ES-I3 (cell line): ENCODE data around the gene VSIG10.

Experiments
- H3K36me3 ChIP-seq: 2 replicates; pipeline ENCODE4 v1.6.1; 2013; ENCODE audit warnings: mild to moderate bottlenecking, low read length, control low read depth, moderate library complexity; ENCODE audit not compliant: insufficient read depth
- H3K4me1 ChIP-seq: 2 replicates; pipeline ENCODE4 v1.6.1; 2013; ENCODE audit warnings: mild to moderate bottlenecking, control low read depth, low read length; ENCODE audit not compliant: insufficient read depth
- H3K9ac ChIP-seq: 2 replicates; pipeline ENCODE4 v1.6.1; 2013; ENCODE audit warnings: low read depth, mild to moderate bottlenecking, low read length, moderate library complexity
- H3K9me3 ChIP-seq: 2 replicates; pipeline ENCODE4 v1.6.1; 2013; ENCODE audit warnings: mild to moderate bottlenecking, low read length, moderate library complexity; ENCODE audit not compliant: control insufficient read depth, insufficient read depth

VSIG10 gene

GRCh38 chr12:118060301-118061010 is 43.4 kb downstream of the VSIG10 start:
- peak overlapping the region; percentile 81 for H3K9ac ChIP-seq
- H3K4me1 ChIP-seq: peaks cover 8% of the 10 kb centered on the region
- no peaks in the 10 kb centered on the region for H3K36me3 ChIP-seq
- no peaks in the 10 kb centered on the region for H3K9me3 ChIP-seq

- peak overlapping the region; percentile 81 for H3K9ac ChIP-seq
- no peaks in the 10 kb centered on the region for H3K9me3 ChIP-seq
- peaks cover 8% of the 10 kb centered on the region for H3K4me1 ChIP-seq
- H3K36me3 ChIP-seq: no peaks in the 10 kb centered on the region
These were observed 44.2 kb downstream of the VSIG10 start for GRCh38 chr12:118059341-118060191.

- no peaks in the 10 kb centered on the region for H3K36me3 ChIP-seq
- no peaks in the 10 kb centered on the region for H3K9me3 ChIP-seq
- H3K9ac ChIP-seq: no peak overlapping the region
- peaks cover 5% of the 10 kb centered on the region for H3K4me1 ChIP-seq
These were observed 44.9 kb downstream of the VSIG10 start for GRCh38 chr12:118058881-118059280.

GRCh38 chr12:118058227-118058626 is 45.6 kb downstream of the VSIG10 start:
- H3K36me3 ChIP-seq: no peaks in the 10 kb centered on the region
- H3K9me3 ChIP-seq: no peaks in the 10 kb centered on the region
- H3K4me1 ChIP-seq: peaks cover 4% of the 10 kb centered on the region; the same call in 1 of the 2 replicates
- H3K9ac ChIP-seq: no peak overlapping the region

GRCh38 chr12:118055865-118056773 is 47.7 kb downstream of the VSIG10 start:
- Histone ChIP-seq H3K36me3 (no peaks in the 10 kb centered on the region), H3K9me3 (no peaks in the 10 kb centered on the region), H3K4me1 (peaks cover 16% of the 10 kb centered on the region), H3K9ac (no peak overlapping the region)

DNA sequence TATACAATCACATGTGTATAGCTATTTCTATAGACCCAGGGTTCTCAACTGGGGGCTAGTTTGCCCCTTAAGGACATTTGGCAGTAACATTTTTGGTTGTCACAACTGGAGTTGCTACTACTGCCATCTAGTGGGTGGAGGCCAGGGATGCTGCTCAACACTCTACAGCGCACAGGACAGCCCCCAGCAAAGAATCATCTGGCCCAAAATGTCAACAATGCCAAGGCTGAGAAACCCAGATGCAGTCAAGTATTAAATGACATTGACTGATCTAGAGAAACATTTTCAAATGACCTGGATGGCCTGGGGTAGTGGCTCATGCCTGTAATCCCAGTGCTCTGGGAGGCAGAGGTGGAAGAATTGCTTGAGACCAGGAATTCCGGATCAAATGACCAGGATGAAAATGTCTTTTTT is 48.7 kb downstream of the VSIG10 start:
- no peak overlapping the region for H3K9ac ChIP-seq
- H3K9me3 ChIP-seq: no peaks in the 10 kb centered on the region
- H3K4me1 ChIP-seq: peaks cover 16% of the 10 kb centered on the region
- H3K36me3 ChIP-seq: no peaks in the 10 kb centered on the region

DNA sequence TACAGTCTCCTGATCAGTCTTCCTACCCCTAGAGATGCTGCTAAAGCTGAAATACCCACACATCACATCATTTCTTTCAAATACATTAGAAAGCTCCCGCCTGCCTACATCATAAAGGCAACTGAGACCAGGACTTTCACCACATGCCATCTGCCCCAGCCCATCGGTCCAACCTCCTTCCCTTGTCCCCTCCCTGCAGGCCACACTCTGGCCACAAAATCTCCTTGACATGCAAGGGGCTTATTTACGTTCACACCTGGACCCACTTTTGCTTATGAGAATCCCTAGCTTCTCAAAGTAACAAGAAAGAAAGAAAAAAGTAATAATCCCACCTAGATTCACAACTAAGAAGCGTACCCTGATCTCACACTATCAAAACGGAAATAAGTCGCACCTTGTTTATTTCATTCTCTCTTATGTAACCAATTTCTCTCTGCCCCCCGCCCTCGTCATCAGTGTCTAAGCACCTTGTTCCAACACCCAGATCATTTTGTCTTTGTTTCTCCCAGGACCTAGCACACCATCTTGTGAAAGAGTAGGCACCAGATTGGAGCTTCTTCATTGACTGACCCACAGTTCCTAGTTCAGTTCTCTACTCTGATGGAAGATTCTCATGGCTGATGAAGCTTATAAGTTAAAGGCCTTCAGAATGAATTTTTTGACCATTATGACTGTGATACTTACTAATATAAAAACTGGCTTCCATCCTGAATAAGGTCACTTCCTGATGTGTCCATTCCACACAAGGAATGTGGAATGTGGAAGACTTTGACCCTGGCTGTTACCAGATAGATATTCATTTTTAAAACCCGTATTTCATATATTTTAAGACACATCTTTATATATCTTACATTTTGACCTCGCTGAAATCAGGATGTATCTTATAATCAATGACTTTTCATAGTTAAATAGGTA is 50.5 kb downstream of the VSIG10 start:
- Histone ChIP-seq H3K36me3 (no peaks in the 10 kb centered on the region), H3K4me1 (peaks cover 16% of the 10 kb centered on the region), H3K9ac (no peak overlapping the region), H3K9me3 (no peaks in the 10 kb centered on the region)

DNA sequence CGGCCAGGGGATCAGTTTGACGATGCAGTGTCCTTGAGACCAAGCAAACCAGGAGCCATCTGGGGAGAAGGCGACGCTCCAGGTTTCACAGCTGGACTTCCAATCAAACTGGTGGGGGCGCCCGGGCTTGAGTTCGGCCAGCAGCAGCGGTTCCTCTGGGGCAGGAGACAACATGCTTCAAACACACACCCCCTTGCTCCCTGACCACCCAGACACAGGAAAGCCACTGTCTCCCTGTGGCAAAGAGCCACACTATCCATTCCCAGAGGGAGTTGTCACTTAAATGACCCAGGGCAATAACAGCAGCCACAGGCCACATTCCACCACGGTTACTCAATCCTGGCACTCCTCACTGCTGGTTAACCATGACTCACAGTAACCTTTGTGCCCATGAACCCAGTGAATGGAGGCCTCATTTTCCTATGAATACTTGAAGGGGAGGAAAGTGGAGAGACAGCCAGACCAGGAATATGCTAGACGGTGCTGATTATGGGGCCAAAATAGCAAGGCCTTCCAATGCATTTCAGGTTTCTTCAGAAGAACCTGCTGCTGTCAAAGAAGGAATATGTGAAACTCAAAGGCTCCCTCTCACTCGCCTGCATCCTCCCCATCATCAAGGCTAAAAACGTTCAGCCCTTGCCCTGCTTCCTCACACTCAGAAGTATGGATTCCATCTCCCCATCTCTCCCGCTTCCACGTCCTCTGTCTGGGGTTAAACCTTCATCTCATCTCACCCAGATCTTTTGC is 51.3 kb downstream of the VSIG10 start:
- H3K36me3 ChIP-seq: no peaks in the 10 kb centered on the region
- H3K9ac ChIP-seq: no peak overlapping the region
- peaks cover 16% of the 10 kb centered on the region for H3K4me1 ChIP-seq
- no peaks in the 10 kb centered on the region for H3K9me3 ChIP-seq

DNA sequence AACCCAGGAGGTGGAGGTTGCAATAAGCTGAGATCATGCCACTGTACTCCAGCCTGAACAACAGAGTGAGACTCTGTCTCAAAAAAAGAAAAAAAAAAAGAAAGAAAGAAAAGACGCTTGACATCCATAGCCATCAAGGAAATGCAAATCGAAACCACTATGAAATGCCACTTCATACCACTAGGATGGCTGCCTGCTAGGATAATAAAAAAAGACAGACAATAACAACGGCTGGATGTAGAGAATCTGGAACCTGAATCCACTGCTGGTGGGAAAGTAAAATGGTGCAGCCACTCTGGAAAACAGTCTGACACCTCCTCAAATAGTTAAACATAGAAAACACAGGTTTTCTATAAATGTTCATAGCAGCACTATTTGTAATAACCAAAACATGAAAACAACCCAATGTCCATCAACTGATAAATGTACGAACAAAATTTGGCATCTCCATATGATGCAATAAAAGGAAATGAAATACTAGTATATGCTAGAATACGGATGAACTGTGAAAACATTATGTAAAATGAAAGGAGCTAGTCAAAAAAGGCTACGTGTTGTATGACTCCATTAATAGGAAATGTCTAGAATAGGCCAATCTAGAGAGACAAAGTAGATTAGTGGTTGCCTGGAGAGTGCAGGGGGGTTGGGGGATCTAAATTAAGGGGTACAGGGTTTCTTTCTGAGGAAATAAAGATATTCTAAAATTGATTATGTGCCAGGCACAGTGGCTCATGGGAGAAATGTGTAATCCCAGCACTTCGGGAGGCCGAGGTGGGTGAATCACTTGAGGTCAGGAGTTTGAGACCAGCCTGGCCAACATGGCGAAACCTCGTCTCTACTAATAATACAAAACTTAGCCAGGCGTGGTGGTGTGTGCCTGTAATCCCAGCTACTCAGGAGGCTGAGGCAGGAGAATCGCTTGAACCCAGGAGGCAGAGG is 52.6 kb downstream of the VSIG10 start:
- H3K36me3 ChIP-seq: no peaks in the 10 kb centered on the region; the same call in 1 of the 2 replicates
- no peak overlapping the region for H3K9ac ChIP-seq
- peaks cover 16% of the 10 kb centered on the region for H3K4me1 ChIP-seq
- no peaks in the 10 kb centered on the region for H3K9me3 ChIP-seq

GRCh38 chr12:118046430-118046829 is 57.4 kb downstream of the VSIG10 start:
- Histone ChIP-seq H3K4me1 (no peaks in the 10 kb centered on the region), H3K36me3 (peaks cover 11% of the 10 kb centered on the region; the same call in 1 of the 2 replicates), H3K9ac (no peak overlapping the region), H3K9me3 (no peaks in the 10 kb centered on the region)

- Histone ChIP-seq H3K9ac (no peak overlapping the region), H3K36me3 (peaks cover 25% of the 10 kb centered on the region; the same call in 1 of the 2 replicates), H3K4me1 (no peaks in the 10 kb centered on the region), H3K9me3 (no peaks in the 10 kb centered on the region)
These were observed 59.2 kb downstream of the VSIG10 start for GRCh38 chr12:118044577-118044976.

DNA sequence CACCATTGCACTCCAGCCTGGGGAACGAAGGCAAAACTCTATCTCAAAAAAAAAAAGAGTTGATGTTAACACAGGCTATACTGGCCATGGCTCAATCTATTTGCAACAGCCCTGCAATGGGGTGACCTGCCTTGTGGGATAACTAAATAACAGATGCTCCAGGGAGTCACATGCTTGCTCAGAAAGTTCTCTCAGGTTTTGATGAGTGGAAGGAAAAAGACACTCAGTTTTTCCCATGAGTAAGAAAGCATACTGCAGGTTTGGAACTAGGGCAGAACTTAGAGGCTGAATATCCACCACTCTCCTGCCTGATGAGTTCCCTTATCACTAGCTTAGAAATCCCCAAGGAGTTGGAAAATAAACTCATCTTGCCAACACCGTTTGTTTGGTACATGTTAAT is 59.7 kb downstream of the VSIG10 start:
- Histone ChIP-seq H3K9me3 (no peaks in the 10 kb centered on the region), H3K36me3 (peaks cover 29% of the 10 kb centered on the region; the same call in 1 of the 2 replicates), H3K9ac (no peak overlapping the region), H3K4me1 (no peaks in the 10 kb centered on the region)
